ENCODE results near the gene NEK1.
A peak's percentile ranks its signal among the peaks of the same experiment; 100 is the strongest.
"Not testable (repeated sequence)": the region's sequence is repeated elsewhere in the genome, so short reads cannot be mapped to it uniquely, and the experiment has no call there.

The NEK1 gene

GRCh38 chr4:169594560-169595195 lies 17.7 kb downstream of the NEK1 start:
- no peak for DNase-seq

- no peak for DNase-seq
Observed at GRCh38 chr4:169593050-169593560, 19.3 kb downstream of the NEK1 start.

GRCh38 chr4:169583563-169583962 lies 28.8 kb downstream of the NEK1 start:
- DNase-seq: no peak

DNA sequence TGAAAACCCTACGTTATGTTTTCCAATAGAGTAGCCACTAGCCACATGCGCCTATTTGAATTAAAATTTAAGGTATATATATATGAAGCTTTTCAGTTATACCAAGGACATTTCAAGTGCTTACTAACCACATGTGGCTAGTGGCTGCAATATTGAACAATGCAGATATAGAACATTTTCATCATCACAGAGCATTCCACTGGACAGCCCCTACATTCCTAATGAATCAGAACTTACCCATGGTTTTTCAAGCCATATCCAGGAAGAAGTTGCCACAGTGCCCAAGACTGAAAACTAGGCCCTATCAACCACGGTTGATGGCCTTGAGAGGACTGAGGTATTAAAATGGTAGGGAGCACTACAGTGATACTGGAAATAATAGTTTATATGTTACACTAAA lies 29.7 kb downstream of the NEK1 start:
- no peak for DNase-seq

DNA sequence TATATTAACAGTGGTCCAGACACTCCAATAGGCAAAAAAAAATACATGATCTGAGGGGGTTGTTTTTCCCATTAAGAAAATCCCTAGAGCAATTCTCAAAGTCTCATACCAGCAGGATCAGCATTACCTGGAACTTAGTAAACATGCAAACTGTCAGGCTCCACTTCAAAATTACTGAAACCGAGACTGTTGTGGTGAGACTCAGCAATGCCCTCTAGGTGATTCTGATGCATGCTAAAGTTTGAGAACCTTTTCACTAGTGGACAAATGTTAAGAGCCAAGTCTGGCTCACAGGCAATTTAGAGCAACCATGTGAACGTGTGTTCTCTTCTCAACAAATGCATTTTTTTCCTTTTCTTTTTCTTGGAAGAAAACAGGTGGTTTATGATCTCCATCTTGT lies 30.2 kb downstream of the NEK1 start:
- DNase-seq: no peak

DNA sequence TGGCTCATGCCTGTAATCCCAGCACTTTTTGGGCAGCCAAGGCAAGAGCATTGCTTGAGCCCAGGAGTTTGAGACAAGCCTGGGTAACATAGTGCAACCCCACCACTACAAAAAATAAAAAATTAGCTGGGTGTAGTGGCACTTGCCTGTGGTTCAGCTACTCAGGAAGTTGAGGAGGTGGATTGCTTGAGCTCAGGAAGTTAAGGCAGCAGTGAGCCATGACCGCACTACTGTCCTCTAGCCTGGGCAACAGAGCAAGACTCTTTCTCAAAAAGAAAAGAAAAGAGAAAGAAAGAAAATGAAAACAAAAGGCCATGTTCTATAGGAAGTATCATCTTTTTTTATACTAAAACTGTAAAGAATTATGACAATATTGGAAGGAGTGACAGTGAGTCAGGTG lies 38.5 kb downstream of the NEK1 start:
- DNase-seq: no peak

DNA sequence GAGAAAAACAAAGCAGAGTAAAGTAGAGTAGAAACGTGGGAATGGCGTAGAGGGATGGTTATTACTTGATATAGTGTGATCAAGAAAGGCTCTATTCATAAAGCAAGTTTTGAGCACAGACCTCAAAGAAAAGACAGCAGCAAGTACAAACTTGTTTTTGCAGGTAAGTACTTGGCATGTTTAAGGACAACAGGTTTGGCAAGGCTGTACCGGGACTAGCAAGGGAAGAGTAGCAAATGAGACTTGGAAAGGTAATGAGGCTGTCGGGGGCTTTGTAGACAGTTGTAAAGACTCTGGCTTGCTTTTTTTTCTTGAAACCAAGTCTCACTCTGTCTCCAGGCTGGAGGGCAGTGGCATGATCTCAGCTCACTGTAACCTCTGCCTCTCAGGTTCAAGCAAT lies 40.9 kb downstream of the NEK1 start:
- no peak for DNase-seq

- not testable (repeated sequence) for DNase-seq
Observed at GRCh38 chr4:169571012-169571411, 41.4 kb downstream of the NEK1 start.

DNA sequence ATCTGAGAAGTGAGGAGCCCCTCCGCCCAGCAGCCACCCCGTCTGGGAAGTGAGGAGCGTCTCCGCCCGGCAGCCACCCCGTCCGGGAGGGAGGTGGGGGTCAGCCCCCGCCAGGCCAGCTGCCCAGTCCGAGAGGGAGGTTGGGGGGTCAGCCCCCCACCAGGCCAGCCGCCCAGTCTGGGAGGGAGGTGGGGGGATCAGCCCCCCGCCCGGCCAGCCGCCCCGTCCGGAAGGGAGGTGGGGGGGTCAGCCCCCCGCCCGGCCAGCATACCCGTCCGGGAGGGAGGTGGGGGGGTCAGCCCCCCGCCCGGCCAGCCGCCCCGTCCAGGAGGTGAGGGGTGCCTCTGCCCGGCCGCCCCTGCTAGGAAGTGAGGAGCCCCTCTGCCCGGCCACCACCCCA lies 42.1 kb downstream of the NEK1 start:
- not testable (repeated sequence) for DNase-seq

- DNase-seq: not testable (repeated sequence)
Observed at GRCh38 chr4:169569188-169569587, 43.2 kb downstream of the NEK1 start.

DNA sequence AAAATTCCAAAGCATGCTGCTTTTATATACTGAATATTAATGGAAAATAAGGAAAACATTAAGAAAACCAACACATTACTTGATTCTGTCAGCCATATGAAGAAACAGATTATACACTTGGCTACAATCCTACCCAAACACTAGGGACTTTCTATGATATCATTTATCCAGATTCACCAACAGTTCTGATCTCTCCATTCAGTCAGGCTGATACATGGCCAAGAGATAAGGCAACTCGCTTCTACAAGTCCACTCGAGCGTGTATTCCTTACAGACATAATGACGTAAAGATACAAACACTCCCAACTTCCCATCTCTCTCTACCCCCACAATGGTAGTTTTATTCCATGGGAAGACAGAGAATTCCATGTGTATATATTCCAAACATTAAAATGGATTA lies 44.5 kb downstream of the NEK1 start:
- no peak for DNase-seq

DNA sequence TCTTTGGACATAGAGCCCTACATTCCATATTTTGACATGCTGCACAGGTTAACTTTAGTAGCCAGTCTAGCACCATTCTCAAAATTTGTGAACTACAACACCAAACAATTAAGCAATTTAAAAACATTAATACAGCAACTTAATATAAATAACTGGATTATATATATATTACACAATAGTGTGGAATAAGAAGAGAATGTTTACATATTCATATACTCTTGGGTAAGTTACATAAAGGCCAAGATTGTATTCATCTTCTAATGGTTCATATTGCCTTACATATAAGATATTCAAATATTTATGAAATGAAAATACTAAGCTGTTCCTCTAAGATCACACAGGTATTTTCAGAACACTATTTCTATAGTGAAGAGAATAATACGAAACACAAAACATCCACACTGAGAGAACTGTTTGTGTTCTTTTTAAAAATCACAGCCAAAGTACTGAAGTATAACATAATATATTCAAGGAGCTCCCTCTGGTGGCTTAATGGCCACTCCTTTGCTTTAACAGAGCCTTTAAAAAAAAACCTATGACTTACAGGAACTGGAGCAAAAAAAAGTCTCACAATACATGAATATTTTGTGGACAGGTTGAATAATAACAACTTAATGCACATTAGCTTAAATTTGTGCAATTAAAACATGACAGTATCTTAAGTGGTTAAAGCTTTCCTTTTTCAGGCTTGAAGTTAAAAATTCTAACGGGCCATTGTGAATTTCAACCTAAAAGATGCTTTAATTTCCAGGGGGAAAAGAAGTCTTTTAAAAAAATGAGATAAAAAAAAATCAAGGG lies 46.2 kb downstream of the NEK1 start:
- peak; percentile 47 for DNase-seq

DNA sequence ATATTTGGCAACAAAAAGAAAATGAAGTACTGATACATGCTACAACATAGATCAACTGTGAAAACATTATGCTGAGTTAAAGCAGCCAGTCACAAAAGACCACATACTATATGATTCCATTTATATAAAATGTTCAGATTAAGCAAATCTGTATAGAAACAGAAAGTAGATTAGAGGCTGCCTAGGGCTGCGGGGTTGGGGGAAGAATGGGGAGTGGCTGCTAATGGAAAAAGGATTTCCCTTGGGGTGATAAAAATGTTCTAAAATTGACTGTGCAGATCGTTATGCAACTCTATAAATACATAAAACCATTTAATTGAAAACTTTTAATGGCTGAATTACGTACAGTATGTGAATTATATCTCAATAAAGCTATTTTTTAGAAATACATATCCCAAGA lies 46.8 kb downstream of the NEK1 start:
- DNase-seq: no peak

- no peak for DNase-seq
Observed at GRCh38 chr4:169557061-169557636, 55.2 kb downstream of the NEK1 start.

DNA sequence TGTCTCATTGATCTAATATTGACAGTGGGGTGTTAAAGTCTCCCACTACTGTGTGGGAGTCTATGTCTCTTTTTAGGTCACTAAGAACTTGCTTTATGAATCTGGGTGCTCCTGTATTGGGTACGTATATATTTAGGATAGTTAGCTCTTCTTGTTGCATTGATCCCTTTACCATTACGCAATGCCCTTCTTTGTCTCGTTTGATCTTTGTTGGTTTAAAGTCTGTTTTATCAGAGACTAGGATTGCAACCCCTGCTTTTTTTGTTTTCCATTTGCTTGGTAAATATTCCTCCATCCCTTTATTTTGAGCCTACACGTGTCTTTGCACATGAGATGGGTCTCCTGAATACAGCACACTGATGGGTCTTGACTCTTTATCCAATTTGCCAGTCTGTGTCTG lies 65.8 kb downstream of the NEK1 start:
- not testable (repeated sequence) for DNase-seq

DNA sequence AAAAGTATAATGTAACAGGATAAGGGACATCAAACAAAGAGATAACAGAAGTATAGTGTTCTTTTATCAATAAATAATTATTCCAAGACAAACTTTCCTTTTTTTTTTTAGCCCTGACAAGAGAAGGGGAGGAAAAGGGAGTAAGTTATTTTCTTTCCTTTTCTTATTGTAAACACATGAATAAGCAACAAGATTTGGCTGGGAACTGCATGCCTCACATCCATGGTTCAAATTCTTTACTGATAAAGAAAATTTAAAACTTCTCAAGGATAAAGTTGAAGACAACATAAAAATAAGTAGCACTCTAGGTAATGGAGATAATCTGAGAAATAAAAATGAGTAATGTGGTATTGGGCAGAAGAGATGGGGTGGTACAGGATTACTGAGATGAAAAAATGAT lies 71.6 kb downstream of the NEK1 start:
- no peak for DNase-seq

GRCh38 chr4:169530048-169530447 lies 82.3 kb downstream of the NEK1 start:
- no peak for DNase-seq

DNA sequence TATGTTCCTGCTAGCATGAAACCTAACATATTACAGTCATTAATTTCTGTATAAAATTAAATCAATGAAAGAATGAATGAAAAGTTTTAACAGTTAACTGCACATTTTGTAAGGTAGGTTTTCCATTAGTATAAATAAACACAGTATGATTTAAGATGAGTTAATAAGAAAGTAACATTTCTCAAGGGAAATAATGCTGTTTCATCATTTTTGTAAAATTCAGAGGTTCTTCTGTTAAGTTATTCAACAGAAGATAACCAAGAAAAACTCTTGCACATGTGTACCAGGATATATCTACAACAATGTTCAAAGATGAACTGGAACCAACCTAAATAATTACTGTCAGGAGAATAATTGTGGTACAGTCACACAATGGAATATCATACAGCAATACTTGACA lies 88.6 kb downstream of the NEK1 start:
- DNase-seq: no peak

DNA sequence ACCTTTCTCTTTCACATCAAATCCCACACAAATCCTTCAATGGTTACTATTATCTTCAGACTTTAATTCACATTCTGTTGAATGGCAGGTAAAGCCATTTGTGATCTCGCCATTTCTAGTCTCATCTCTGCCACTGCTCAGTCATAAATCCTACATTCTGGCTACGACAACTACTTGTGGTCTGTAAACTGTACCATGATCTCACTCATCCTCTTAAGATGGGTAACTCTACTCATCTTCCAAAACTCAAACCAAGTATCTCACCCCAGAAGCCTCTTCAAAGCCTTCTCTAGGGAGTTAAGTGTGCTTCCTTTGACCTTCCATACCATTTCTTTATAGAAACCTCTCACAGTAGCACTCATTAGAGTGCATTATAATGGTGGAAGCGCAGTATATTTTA lies 101.8 kb downstream of the NEK1 start:
- no peak for DNase-seq

DNA sequence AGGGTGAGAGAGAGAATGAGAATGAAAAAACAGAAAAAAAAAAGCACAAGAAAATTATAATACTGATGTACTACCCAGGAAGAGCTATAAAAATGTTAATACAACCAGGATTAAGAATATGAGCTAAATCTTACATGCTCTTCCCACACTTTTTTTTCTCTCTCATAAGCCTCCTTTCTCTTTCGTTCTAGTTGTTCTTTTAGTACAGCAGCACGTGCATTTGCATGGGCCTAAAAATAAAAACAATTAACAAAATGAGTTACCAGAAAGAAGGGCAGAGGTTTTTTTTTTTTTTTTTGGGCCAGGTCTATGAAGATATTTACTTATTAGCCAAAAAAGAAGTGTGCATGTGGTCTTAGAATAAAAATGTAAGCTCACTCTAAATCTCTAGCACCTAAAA lies 105.5 kb downstream of the NEK1 start:
- DNase-seq: no peak

DNA sequence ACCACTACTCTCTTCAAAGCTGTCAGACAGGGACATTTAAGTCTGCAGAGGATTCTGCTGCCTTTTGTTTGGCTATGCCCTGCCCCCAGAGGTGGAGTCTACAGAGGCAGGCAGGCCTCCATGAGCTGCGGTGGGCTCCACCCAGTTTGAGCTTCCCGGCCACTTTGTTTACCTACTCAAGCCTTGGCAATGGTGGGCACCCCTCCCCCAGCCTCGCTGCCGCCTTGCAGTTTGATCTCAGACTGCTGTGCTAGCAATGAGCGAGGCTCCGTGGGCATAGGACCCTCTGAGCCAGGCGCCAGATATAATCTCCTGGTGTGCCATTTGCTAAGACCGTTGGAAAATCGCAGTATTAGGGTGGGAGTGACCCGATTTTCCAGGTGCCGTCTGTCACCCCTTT lies 112.5 kb downstream of the NEK1 start:
- DNase-seq: not testable (repeated sequence)

GRCh38 chr4:169494234-169494633 lies 118.1 kb downstream of the NEK1 start:
- not testable (repeated sequence) for DNase-seq

- DNase-seq: no peak
Observed at GRCh38 chr4:169493164-169493524, 119.2 kb downstream of the NEK1 start.

Measured in CD4-positive, alpha-beta T cell treated with Interleukin-10 for 1 hour (primary cell).